NCI-H1417 treated with DMSO at 0.1 percent for 48 hours (cell line): ENCODE results near the gene DNAJC8.

Source experiments
- DNase-seq: peaks from one replicate; lab custom pipeline; 2025; lab: John Stamatoyannopoulos, UW

The DNAJC8 gene

GRCh38 chr1:28232558-28233263 is at the start of gene DNAJC8:
DNAJC8 (minus strand) TSS chr1:28233029; CDS start chr1:28232998, 31 bp downstream.
- DNase-seq: no peak

DNA sequence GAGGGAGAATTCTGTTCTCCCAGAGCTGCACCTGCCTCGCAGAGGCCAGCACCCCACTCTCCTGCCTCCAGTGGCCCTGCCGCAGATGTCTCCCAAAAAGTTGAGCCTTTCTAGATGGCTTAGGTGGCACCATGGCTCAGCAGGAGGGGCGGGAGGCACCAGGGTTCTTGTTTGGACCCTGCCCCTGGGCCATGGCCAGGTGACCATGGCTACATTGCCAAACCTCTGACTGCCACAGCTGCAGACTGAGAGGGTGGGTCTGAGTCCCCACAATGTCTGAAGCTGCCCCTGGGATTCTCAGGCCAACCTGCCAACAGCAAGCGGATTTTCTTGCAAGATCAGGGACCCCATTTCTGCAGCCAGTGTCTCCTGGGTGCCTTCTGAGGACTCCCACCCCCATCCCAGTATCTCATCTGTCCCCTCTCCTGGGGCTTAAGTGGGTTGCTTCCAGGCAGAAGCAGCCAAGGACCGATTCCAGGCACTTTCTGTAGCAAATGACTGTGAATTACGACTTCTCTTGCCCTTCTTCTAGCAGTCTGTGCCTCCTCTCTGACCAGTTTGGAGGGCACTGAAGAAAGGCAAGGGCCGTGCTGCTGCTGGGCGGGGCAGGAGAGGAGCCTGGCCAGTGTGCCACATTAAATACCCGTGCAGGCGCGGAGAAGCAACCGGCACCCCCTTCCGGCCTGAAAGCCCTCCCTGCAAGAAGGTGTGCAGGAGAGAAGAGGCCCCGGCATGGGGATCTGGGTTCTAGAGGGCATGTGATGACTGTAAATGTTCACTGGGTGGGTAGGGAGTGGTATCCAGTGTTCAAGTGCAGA is 49.0 kb upstream of the DNAJC8 start:
- no peak for DNase-seq

DNA sequence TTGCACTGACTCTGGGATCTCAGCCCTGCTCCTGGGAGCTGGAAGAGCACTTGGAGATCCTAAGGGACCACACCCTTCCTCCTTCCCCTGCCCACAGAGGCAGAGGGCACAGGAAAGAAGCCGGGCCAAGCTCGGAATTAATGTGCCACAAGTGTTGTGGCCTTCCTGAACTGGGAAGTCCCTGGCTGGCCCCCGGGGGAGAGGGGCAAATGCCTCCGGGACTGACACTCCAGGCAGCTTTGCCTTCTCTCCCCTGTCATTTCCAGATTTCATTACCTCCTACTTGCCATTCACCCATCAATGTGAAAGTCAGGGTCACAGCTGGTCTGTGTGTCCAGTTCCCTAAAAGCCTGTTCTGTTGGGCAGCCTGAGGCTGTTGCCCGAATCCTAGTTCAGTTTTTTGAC is 48.1 kb upstream of the DNAJC8 start:
- DNase-seq: no peak

DNA sequence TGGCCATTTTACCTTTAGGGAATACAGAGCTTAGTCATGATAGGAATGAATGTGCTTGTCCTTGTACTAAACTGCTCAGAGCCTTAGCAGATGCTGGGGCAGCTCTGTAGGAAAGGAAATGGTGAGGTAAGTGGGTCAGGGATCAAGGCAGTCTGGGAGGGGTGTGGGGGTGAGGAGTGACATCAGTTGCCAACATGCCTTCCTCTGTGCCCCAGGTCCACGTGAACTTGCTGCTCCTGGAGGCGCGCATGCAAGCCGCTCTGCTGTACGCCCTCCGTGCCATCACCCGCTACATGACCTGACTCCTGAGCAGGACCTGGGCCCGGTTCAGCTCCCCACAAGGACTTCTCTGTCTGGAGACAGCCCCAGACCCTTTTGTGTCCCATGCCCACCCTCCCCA is 47.7 kb upstream of the DNAJC8 start:
- no peak for DNase-seq

DNA sequence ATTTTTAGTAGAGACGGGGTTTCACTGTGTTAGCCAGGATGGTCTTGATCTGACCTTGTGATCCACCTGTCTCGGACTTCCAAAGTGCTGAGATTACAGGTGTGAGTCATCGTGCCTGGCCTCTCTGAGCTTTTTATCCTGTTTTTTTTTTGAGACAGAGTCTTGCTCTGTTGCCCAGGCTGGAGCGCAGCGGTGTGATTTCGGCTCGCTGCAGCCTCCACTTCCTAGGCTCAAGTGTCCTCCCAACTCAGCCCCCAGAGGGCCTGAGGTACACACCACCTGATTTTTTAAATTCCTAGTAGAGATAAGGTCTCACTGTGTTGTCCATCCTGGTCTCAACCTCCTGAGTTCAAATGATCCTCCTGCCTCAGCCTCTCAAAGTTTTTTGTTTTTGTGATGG is 46.9 kb upstream of the DNAJC8 start:
- DNase-seq: no peak

- no peak for DNase-seq
Observed at GRCh38 chr1:28278763-28279162, 45.9 kb upstream of the DNAJC8 start.

DNA sequence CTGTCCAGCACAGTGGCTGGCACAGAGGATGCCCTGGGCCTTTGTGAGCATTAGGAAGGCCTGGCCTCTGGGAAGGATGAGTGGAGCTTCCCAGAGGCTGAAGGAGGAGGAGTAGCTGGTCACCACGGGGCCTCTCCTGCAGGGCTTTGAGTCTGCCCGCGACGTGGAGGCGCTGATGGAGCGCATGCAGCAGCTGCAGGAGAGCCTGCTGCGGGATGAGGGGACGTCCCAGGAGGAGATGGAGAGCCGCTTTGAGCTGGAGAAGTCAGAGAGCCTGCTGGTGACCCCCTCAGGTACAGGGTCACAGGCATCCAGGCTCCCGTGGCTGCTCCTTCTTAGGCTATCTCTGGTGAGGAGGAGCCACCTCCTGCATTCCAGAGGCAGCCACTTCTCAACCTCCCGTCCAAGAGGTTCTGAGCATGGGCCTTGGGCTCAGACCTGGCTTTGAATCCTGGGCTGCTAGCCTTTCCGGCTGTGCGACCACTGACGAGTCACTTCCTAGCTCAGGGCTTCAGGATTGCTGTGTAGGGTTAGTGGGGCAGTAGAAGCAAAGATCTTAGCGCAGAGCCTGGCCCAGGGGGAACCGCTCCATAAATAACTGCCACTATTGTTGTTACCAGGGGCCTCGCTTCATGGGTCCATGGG is 40.5 kb upstream of the DNAJC8 start:
- DNase-seq: no peak

- no peak for DNase-seq
Observed at GRCh38 chr1:28272215-28272852, 39.5 kb upstream of the DNAJC8 start.

GRCh38 chr1:28269529-28269928 is 36.7 kb upstream of the DNAJC8 start:
- DNase-seq: no peak

DNA sequence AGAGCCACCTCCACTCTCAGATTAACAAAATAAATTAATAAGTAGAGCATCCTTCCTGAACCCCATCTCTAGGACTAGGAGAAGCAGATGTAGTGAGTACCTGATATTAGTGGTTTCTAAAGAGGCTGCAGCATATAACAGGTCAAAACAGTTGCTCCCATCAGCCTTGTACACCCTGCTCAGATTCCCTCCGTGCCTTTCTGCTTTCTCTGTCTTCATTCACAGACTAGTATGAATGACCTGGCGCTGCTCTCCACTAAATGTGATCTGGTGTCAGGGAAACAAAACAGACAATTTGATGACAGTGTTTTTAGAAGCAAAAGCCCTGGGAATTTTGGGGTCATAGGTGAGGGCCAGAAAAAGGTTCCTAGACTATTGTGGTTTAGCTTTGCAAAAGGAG is 34.8 kb upstream of the DNAJC8 start:
- DNase-seq: no peak

DNA sequence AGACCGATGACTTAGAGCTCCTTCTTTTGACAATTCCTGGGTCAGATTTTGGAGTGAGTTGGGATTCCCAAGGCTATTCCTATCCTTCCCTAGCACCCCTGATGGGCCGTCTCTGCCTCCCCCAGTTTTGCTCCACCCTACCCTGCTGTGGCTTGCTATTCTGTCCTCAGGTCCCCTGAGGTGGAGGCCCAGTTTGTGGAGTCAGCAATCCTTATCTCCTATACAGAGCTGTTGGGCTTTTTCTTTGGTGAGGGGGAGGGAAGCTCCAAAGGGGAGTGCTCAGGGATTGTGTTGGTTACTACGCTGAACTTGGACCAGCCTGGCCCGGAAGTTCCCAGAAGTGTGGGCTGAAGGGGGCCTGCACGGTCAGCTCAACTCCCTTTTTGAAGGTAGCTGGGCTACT is 34.1 kb upstream of the DNAJC8 start:
- no peak for DNase-seq

DNA sequence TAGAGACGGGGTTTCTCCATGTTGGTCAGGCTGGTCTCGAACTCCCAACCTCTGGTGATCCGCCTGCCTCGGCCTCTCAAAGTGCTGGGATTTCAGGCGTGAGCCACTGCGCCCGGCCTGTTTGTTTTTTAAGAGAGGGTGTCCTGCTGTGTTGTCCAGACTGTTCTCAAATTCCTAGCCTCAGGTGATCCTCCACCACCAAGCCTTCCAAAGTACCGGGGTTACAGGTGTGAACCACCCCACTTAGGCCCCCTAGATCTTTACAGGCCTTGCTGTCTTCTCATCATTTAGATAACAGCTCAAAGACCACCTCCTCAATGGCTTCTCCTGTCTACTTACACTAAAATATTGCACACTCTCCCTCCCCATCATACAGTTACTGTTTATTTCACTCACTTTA is 32.7 kb upstream of the DNAJC8 start:
- no peak for DNase-seq

DNA sequence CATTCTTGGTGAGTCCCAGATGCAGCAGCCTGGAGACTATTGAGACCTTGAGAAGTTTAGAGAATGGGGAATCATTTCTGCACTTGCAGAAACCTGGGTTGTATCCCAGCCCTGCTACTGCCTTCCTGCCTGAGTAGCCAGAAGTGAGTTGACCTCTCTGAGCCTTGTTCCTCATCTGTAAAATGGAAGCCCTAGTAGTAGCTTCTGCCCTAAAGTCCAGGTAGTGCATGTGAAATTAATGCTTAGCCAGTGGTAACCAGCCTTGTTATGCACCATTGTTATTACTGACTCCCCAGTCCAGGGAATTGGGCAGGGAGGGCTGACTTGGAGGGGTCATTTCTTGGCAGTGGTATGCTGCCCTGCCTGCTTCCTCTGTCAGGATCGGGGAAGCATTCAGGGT is 32.1 kb upstream of the DNAJC8 start:
- DNase-seq: no peak

DNA sequence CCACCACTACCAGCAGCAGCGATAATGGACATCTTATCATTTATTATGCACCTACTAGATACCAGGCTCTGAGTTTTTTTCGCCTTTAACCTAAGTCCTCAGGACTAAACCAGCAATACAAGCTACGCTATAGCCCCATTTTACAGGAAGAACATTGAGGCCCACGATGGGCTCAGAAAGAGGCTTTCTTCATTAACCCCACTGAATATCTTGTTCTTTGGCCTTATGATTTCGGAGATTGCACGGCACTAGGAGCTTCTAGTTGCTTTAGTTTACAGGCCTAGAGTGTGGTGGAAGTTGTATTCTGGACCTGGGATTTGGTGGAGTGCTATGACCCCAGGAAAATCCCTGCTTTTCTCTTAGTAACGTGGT is 28.0 kb upstream of the DNAJC8 start:
- DNase-seq: no peak

DNA sequence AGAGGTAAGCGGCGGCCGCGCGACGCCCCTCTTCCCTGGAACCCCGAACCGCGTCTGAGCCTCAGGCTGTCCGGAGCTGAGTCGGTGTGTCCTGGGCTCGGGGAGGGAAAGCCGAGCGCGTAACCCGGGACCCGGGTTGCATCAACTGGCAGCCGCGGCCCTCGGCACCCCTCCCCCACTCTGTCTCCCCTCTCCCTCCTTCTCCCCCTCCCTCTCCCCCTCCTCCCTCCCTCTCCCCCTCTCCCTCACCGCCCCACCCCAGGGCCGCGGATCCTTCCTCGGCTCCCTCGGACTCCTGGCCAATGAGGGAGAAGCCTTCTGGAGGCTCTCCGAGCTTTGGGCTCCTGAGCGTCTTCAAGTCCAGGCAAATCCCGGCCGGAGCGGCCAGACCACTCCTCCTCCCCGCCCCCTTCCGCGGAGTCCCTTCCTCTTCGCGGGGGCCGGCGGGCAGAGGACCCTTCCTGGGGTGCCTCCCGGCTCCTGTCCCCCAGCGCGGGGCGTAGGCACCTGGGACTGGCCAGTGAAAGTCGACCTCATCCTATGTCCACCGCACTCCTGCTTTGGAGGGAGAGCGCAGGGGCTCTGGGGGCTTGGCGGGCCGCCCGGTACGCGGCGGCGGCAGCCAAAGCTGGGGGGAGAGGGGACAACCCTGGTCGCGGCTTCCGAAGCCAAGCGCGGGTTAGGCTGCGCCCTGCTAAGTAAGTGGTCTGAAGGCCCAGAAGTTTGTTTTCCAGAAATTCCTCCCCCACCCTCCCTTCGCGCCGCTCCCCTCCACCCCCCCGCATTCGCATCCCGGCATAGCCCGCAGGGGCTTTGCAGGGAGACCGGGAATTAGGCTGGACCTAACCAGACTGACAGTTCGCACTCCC is 27.3 kb upstream of the DNAJC8 start:
- DNase-seq: no peak

GRCh38 chr1:28259252-28259933 is 26.6 kb upstream of the DNAJC8 start, which contains the start of gene SESN2:
SESN2 (plus strand) TSS chr1:28259518; CDS start chr1:28259848, 330 bp downstream.
- peak; percentile 70 for DNase-seq

DNA sequence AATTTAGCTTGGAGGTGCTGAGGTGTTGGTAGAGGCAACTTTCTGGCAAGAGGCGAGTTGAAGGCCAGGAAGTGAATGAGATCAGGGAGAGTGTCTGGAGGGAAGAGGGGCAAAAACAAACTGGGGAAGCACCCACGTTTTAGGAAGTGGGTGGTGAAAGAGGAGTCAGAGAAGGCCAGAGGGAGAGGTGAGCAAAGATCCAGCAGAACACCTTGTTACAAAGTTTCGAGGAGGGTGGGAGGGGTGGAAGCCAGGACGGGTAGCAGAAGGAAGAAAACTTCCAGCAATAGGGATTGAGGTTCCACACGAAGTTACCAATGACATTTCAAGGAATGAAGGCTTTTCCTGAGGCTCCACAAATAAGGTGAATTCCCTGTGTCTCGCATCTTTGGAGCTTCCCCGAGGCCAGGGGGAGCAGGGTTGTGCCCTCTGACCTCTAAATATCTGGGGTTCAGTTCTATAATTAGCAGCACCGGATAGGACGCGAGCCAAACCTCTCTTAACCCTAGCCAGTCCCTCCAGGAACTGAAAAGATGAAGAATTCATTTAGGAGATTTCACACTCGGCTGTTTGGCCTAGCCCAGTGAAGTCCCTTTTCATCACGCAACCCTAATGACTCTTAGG is 25.9 kb upstream of the DNAJC8 start:
- DNase-seq: no peak

DNA sequence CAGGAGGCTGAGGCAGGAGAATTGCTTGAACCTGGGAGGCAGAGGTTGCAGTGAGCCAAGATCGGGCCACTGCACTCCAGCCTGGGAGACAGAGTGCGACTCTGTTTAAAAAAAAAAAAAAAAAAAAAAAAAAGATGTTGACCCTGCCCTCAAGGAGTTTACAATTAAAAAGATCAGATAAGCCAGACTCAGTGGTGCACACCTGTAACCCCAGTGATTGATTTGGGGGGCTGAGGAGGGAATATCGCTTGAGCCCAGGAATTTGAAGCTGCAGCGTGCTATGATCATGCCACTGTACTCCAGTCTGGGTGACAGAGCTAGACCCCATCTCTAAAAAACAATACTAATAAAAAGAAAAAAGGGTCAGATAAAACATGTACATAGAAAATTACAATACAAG is 24.9 kb upstream of the DNAJC8 start:
- DNase-seq: no peak

DNA sequence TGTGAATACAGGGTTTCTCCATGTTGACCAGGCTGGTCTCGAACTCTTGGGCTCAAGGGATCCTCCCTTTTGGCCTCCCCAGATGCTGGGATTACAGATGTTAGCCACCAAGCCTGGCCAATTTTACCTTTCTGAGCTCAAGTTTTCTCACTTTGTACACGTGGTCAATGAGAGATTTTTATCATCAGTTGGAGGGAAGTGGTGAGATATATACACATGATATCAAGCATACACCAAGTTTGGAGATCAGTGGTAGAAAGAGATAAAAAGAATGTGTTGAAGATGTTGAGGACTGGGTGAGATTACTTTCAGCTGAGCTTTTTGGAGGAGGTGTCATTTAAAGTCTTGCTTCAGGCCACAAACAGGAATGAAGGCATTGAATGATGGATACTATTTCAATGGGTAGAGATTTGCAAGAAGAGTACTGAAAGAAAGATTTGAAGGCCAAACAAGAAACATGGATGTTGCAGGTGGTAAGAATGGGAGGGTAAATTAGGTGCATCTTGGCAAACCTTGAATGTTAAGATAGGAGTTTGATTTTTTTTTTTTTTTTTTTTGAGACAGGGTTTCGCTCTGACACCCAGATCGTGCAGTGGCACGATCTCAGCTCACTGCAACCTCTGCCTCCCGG is 23.5 kb upstream of the DNAJC8 start:
- no peak for DNase-seq

GRCh38 chr1:28249866-28250295 is 17.1 kb upstream of the DNAJC8 start:
- DNase-seq: no peak
